ENCODE data around the gene UBR4.

- TF ChIP-seq POLR2AphosphoS5 (IDR thresholded peaks at IDR 0.05; ENCODE audit: borderline replicate concordance, low read depth, low read length) (0 out of 2 replicates have a peak, but pooled peaks have one; percentile 10), EZH2 (IDR thresholded peaks at IDR 0.05) (no peak), FOXP2 (optimal IDR thresholded peaks at IDR 0.05; ENCODE audit: control extremely low read depth, extremely low read length, insufficient read depth) (no peak)
Measured at GRCh38 chr1:19212167-19212566, 2.1 kb upstream of the UBR4 start.

Measured in SK-N-MC (cell line).